HG03469 (cell line): Measurements from ENCODE around the gene CDH4.
"Not testable (repeated sequence)": the region's sequence is repeated elsewhere in the genome, so short reads cannot be mapped to it uniquely, and the experiment has no call there.

Source experiments
- ATAC-seq: cut with Tn5 transposase; IDR thresholded peaks from one replicate; pipeline ENCODE4 v1.9.1; 2021; ENCODE audit warnings: mild to moderate bottlenecking, moderate library complexity, moderate number of reproducible peaks; ENCODE audit not compliant: unreplicated experiment

The CDH4 gene

DNA sequence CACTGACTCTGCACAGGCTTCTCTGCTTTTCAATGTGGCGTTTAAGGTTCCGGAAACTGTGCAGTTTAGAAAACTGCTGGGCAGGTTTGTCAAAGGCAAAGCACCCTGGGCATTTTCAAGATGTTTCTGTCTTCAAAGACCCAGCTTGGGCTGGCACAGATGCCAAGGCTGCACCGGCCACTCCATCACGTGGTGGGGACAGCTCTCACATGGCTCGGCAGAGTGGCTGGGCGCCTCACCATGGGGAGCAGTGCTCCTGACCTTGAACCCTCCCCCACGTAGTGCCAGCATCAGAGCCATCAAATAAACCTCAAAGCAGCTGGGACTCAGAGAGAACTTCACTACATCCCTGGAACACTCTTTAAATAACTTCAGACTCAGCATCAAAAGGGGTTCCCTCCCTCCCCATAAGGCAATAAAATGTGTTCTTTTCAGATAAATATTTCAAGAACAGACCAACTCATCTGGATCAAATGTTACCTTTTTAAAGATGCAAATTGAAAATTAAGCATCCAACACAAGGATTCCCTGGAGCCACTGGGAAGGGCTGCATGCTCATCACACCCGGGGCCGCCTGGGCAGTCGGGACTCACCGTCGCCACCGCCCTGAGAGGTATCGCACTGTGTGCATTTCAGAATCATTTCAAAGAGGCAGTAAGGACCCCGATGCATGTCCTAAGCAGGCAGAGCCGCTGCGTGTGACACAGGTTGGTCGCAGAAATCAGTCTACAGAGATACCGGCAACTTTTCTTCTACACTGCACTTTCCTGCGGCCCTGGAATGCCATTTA, 157.1 kb downstream of the CDH4 start:
- ATAC-seq: no peak

DNA sequence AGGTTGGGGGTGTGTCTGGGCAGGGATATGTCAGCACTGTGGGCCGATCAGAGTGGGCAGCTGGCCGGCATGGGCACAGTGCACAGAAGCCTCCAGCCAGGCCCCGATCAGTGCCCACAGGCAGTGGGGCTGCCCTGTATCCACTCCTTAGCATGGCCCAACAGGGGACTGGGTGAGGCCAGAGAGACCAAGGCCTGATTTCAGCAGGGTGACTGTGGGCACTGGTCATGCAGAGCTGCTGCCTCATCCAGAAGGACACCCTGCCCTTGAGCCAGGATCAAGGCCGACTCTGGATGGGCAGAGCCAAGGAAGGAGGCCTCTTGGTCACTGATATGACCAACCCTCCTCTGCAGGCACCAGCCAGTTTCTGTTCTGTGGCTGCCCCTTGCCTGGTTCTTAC, 159.7 kb downstream of the CDH4 start:
- ATAC-seq: no peak

DNA sequence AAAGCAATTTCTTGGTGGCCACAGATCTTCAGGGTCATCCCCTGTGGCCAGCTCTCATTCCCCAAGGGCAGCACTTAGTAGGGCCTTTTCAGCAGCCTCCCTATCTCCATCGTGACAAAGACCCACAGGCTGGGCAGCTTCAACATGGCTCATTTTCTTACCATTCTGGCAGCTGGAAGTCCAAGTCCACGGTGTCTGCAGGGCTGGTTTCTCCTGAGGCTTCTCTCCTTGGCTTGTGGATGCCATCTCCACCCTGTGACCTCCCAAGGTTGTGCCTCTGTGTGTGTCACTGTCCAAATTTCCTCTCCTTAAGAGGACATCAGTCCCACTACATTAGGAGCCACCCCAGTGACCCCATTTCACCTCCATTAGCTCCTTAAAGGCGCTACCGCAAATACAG, 161.7 kb downstream of the CDH4 start:
- no peak for ATAC-seq

DNA sequence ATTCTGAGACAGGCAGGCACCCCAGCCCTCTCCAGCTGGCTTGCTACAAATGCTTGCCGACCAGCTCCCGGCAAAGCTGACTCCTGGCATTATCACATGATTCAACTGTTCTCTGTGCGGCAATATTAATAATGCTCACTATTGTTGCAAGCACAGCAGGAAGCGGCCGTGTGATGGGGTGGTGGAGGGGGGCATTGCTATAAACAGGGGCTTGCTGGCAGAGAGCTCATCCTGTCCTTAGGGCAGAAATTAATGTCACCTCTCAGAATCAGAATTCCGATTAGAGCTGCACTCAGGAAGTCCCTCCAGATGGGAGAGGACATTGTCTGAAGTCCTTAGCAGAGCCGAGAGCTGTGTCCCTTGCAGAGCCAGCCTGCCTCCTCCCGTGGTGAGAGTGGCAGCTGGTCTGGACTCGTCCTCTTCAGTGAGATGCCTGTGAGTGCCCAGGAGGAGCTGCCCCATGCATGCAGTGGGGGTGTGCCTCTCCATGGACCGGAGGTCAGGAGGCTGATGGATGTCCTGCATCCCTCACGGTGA, 162.5 kb downstream of the CDH4 start:
- no peak for ATAC-seq

DNA sequence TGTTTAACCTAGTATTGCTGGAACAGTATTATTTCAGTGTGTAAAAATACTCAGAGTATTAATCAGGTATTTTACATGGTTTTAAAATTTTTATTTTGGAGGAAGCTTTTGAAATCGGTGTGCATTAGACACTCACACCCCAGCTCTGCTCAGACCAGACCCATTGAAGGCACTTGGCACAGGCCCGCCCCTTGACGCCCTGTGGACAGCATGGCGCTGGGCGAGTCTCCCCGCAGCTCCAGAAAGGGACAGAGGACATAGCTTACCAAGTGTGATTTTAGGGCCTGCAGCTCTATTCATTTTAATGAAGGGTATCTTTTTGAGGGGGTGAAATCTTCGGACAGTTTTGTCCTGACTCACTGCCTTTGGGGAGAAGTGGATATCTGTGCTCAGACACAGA, 164.5 kb downstream of the CDH4 start:
- no peak for ATAC-seq

DNA sequence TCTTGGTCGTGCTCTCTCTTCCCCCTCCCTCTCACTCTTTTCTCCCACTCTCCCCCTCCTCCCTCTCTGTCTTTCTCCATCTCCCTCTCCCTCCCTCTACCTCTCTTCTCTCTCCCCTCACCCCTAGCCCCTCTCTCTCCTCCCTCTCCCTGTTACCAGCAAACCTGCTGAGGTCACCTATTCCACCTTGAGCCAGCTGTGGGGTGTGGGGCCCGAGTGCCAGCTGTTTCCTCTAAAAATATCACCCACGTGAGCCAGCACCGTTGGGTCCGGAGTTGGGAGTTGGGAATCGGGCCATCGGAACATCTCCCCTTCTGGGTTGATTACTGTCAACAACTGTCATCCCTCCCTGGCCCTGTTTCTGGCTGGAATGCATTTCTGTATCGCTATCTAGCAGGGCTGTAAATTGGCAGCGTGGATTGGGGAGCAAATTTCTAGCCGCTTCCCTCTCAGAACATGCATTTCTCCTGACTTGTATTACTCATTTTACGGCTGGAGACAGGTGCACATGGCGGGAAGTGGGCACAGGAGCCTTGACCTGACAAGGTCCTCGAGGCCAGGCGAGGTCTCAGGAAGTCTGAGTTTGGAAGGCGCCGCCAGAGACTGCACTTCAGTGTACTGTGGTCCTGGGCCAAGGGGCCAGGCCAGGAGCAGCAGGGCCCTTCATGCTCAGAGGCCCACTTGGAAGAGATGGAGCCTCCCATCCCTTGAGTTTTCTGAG, 165.3 kb downstream of the CDH4 start:
- ATAC-seq: no peak

DNA sequence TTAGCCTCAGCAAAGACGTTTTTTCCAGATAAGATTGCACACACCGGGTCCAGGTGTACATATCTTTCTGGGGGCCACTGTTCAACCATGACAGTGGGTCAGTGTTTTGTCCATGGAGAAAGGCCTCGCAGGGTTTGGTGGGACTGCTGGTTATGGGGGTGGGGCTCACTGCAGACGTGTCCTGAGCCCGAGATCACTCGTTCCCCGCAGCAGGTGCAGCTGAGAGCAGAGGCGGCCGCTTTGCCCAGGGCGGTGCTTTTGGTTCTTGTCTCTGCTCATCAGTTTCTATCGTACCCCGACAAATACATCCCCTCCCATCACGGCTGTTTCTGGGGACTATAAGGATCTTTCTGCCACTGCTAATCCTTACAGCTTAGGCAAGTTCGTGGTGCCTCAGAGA, 166.9 kb downstream of the CDH4 start:
- no peak for ATAC-seq

DNA sequence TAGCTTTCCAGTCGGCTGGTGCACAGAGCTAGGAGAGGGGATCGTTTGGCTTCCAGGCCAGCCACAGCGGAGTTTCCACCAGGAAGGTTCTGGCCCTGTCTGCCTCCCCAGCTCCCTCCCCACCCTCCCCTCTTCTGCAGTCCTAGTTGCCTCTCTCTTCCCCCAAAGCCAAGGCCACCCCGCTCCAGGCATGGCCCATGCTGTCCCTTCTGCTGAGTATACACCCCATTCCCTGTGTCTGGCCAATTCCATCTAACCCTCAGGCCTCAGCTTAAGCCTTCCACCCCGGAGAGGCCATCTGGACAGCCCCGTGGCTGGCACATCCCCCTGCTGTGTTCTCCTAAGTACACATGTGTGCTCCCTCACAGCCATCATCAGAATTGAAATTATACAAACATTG, 167.4 kb downstream of the CDH4 start:
- ATAC-seq: no peak

DNA sequence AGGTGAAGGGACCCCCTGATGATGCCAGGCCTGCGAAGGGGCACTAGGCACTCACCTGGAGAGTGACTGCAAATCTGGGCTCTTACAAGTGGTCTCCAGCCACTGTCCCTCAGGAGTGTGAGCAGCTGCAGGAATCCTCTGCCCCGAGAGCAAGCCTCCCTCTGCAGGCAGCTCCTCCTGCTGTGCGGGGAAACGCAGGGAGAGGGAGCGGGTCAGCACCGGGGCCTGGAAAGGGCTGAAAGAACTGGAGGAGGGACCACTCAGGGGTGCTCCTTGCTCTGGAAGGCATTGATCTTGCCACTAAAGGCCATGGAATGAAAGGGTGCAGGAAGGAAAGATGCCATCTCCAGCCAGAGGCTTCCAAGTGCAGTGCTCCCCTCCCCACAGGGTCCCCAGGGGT, 168.0 kb downstream of the CDH4 start:
- ATAC-seq: no peak

DNA sequence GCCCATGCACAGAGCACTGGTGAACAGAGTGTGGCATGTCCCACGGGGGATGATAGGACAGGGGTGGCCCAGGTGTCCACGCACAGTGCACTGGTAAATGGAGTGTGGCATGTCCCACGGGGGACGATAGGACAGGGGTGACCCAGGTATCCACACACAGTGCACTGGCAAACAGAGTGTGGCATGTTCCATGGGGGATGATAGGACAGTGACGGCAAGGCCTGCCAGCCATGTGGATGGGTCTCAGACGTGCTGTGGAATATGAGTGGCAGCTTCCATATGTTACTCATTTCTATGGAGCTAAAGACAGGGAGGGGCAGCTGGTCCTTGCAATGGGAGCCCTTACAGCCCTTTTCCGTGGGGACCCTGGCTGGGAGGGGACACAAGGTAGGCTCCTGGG, 168.7 kb downstream of the CDH4 start:
- no peak for ATAC-seq

DNA sequence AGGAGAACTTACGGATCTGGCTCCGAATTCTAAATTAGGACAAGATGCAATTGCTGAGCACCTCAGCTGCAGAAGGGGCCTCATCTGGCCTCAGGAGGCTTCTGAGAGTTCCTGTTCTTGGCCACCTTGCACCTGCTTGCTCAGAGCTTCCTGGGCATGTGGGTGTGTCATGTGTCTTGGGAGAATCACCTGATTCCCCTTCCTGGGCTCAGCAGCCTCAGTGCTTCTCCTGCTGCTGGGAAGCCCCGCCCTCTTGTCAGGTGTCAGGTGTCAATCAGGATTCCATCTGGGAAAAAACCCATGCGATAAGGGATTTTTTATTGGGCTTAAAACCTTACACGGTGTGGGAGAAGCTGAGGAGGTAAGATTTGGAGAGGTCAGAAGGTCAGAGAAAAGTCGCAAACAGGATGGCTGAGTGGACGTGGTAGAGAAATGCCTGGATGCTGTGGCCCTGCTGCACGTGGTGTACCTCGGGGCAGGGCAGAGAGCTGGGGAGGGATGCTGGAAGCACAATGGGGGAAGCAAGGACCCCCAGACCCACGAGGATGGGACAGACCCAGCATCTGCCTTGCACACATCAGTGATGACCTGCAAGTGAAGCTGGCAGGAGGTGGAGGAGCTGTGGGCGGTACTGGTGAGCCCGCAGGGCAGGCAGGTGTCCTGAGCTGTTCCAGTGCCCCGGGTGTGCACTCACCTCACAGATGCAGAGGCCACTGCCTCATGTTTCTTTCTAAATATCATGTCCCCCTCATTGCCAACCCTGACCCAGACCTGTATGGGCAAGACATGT, 170.8 kb downstream of the CDH4 start:
- ATAC-seq: no peak

DNA sequence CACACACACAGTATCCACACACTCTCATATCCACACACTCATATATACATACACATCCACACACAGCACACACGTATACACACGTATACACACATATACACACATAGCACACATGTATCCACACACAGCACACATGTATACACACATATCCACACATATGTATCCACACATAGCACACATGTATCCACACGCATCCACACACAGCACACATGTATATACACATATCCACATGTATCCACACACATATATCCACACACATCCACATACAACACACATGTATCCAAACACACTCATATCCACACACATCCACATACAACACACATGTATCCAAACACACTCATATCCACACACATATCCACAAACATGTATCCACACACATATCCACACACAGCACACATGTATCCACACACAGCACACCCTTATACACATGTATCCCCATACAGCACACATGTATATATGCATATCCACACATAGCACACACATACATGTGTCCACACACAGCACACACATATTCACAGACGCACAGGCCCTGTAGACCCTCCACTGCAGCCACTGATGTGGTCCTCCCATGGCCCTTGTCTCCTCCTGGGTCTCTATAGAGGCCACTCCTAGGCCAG, 172.1 kb downstream of the CDH4 start:
- ATAC-seq: no peak

DNA sequence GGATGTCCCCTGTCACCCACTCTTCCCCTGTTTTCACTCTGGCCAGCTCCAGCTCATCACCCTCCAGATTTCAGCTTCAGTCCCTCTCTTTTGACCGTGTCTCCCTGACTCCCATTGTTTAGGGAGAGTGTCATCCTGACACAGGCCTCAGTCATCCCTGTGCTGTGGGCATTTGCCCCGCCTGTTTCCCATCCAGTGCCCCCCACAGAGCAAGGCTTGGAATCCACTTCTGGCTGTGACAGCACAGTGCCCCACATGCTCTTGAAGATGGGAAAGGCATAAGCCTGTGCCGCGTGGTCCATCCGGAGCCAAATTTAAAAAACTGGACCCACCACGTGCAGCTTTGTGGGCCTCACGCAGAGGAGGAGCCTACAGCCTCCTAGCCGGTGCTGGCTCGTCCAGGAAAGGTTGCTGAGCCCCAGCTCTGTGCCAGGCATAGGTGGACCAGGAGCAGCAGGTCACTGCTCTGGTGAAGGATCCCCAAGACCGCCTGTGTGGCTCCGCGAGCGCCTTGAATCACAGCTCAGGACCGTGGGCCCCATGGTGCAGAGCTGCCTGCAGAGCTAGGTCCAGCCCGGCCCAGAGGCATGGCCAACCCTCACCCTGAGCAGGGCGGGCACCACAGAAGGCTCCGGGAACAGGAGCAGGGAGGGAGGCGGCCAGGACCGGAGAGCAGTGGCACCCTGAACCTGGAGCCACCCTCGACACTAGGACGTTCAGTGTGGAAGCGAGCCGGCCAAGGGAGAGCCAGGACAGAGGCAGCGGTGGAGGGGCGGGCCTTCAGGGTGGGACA, 172.8 kb downstream of the CDH4 start:
- ATAC-seq: no peak

DNA sequence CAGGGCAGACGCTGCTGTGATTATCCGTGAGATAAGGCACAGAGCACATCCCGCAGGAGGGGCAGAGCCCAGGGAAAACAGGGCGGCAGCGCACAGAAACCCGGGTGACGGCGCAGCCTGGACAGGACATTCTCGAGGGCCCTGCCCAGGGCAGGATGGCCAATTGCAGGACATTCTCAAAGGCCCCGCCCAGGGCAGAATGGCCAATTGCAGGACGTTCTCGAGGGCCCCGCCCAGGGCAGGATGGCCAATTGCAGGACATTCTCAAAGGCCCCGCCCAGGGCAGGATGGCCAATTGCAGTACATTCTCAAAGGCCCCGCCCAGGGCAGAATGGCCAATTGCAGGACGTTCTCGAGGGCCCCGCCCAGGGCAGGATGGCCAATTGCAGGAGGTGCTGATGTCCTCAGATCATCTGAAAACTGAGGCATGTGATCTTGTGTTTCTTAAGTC, 173.5 kb downstream of the CDH4 start:
- ATAC-seq: not testable (repeated sequence)

DNA sequence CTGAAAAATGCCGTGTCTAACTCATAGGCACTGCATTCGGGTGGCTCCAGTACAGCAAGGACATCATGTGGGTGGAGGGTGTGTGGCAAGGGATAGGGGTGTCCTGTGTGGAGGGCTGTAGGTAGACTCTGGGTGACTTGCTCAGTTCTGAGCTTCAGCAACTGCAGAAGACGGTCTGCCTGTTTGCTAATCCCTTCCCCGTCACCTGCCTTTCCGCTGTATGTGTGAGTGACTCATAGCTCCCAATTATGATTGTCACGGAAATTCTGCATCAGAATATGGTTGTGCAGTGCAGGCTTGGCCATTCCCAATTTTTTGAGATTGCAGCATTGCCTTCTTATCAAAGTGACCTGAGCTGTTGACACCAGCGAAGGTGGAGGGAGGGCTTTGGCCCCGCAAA, 174.3 kb downstream of the CDH4 start:
- no peak for ATAC-seq

DNA sequence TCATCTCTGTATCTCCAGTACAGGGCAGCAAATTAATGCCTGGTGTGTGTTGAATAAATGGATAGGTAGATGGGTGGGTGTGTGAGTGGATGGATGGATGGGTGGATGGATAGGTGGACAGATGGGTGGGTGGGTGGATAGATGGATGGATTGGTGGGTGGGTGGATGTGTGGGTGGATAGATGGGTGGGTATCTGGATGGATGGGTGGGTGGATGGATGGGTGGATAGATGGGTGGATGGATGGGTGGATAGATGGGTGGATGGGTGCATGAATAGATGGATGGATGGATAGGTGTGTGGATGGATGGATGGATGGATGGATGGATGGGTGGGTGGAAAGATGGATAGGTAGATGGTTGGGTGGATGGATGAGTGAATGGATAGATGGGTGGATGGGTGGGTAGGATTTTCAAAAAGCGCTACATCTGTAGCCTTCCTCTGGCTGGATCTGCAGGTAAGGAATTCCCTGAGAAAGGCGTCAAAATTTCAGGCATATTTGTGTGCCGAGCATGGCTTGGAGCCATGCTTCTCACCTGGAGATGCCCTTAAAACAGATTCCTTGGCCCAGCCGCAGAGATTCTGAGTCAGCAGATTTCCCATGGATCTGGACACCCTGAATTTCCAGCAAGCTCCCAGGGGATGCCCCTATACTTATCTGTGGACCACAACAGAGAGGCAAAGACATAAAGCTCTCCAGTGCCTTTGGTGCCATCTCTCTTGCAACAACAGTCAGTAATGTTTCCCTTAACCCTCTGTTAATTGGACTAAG, 177.6 kb downstream of the CDH4 start:
- ATAC-seq: no peak

DNA sequence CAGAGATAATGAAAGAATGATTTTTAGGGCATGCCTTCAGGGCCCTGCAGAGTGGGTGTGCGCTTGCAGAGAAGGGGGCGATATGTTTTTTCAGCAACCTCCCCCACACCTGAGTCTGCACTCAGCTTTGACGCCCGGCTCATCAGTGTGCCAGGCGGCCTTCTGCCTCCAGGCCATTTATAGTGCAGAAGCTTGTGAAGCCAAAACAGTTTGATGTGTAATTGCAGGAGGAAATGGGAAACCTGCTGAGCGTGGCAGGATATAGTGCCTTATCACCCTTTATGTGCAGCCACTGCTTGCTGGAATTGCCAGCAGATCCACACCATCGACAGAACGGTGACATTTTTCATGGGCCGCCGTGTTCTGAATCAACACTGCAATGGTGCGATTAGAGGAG, 178.2 kb downstream of the CDH4 start:
- ATAC-seq: no peak

DNA sequence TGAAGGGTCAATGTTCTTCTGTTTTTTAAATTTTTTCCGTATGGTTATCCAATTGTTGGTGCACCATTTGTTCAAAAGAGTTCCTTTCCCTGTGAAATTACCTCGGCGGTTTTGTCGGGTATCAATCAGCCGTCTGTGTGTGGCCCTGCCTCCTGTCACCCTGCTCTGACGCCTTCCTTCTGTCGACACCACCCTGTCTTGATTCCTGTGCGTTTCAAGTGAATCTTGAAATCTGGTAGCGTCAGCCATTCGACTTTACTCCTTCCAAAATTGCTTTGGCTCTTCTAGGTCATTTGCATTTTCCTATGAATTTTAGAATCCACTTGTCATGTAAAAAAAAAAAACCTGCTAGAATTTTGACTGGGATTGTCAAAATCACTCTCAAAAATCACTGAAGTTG, 181.1 kb downstream of the CDH4 start:
- ATAC-seq: no peak

DNA sequence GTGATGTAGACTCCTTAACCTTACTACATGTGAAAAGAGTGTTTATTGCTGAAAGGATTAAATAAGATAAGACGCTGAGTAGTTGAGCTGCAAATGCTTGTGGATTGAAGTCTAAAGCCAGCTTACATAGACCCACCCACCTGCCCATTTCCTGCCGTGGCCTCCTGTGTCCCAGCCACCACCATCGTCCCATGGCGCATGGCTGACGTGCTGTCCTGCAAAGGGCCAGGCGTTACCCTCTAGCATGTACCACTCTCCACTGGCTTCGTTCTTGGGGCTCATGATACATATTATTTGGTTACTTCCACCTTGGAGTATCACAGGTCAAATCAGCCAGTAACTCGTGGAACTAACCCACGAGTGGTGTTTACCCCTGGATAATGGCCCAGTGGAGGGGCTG, 181.8 kb downstream of the CDH4 start:
- ATAC-seq: no peak
